HEK293T (cell line): ENCODE data around the gene NR3C2.

Source experiments
- CTCF ChIA-PET: fragments of 350-600 bp; formaldehyde crosslinking; extraction: SDS; loops from one replicate; lab custom pipeline; 2021; ENCODE audit warnings: antibody characterized with exemption, inconsistent platforms; lab: Yijun Ruan, JAX
- POLR2A ChIA-PET: fragments of 350-600 bp; formaldehyde crosslinking; extraction: SDS; loops from one replicate; lab custom pipeline; 2020; ENCODE audit warnings: antibody characterized with exemption, inconsistent platforms; lab: Yijun Ruan, JAX
- DNase-seq: peaks from one replicate; pipeline ENCODE4 v3.0.0; 2012; ENCODE audit warnings: mixed read lengths; ENCODE audit errors: extremely low spot score
- ARNT ChIP-seq: fragments of 450-650 bp; IDR thresholded peaks from 2 replicates; pipeline ENCODE4 v1.6.1; 2017; ENCODE audit warnings: mild to moderate bottlenecking
- BHLHE40 ChIP-seq: fragments of 450-650 bp; IDR thresholded peaks from 2 replicates; pipeline ENCODE4 v1.6.1; 2016; ENCODE audit warnings: mild to moderate bottlenecking, moderate library complexity, borderline replicate concordance
- CTBP1 ChIP-seq: fragments of 450-650 bp; IDR thresholded peaks from 2 replicates; pipeline ENCODE4 v1.6.1; 2016; ENCODE audit warnings: borderline replicate concordance
- ELF4 ChIP-seq: fragments of 450-650 bp; IDR thresholded peaks from 2 replicates; pipeline ENCODE4 v1.6.1; 2017; ENCODE audit warnings: antibody characterized with exemption
- FOXA1 ChIP-seq: fragments of 450-650 bp; IDR thresholded peaks from 2 replicates; pipeline ENCODE4 v1.6.1; 2016; ENCODE audit warnings: mild to moderate bottlenecking
- FOXK2 ChIP-seq: fragments of 450-650 bp; IDR thresholded peaks from 2 replicates; pipeline ENCODE4 v1.6.1; 2016; ENCODE audit warnings: mild to moderate bottlenecking
- FOXM1 ChIP-seq: fragments of 450-650 bp; IDR thresholded peaks from 2 replicates; pipeline ENCODE4 v1.6.1; 2017; ENCODE audit warnings: mild to moderate bottlenecking, borderline replicate concordance
- HDGF ChIP-seq: fragments of 450-650 bp; IDR thresholded peaks from 2 replicates; pipeline ENCODE4 v1.6.1; 2017; ENCODE audit warnings: antibody characterized with exemption, borderline replicate concordance
- L3MBTL2 ChIP-seq: fragments of 450-650 bp; conservative IDR thresholded peaks from 2 replicates; pipeline ENCODE4 v1.6.1; 2016; ENCODE audit warnings: mild to moderate bottlenecking
- LEF1 ChIP-seq: fragments of 450-650 bp; IDR thresholded peaks from 2 replicates; pipeline ENCODE4 v1.6.1; 2017; ENCODE audit warnings: mild to moderate bottlenecking, borderline replicate concordance
- NFRKB ChIP-seq: fragments of 450-650 bp; IDR thresholded peaks from 2 replicates; pipeline ENCODE4 v1.6.1; 2016; ENCODE audit warnings: mild to moderate bottlenecking, moderate library complexity
- SP1 ChIP-seq: fragments of 450-650 bp; IDR thresholded peaks from 2 replicates; pipeline ENCODE4 v1.6.1; 2017
- SUZ12 ChIP-seq: fragments of 450-650 bp; IDR thresholded peaks from 2 replicates; pipeline ENCODE4 v1.6.1; 2016; ENCODE audit warnings: mild to moderate bottlenecking
- TARDBP ChIP-seq: fragments of 450-650 bp; IDR thresholded peaks from 2 replicates; pipeline ENCODE4 v1.6.1; 2016
- ZNF384 ChIP-seq: fragments of 450-650 bp; IDR thresholded peaks from 2 replicates; pipeline ENCODE4 v1.6.1; 2016
- TF ChIP-seq, protein P1 (sequence below): fragments of 450-650 bp; IDR thresholded peaks from 2 replicates; pipeline ENCODE4 v1.6.1; 2016

Gene NR3C2

DNA sequence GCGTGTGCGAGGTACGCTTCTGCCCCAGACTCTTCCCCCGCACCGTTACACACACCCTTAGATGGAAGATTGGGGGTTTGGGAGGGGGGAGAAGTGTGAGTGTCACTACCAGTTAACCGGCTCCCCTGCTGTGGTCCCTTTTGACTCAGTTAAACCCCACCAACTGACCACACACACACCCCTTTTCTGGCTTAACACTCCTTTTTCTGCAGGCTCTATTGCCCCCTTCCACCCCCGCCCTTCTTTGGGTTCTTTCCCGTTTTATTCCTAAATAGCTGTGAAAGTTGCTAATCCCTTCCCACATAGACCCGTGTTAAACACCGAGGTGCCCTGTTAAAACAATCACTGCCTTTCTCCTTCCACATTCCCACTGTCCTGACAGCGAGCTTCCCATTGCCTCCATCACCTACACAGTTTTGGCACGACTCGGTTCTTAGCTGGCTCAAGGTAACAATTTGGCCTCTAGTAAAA is 3.7 kb upstream of the NR3C2 start:
- ChIA-PET POLR2A (interaction anchor here (0.7 kb wide), 1 partner anchor 476 kb away, joined by 3 read pairs; no protein-coding TSS in a partner anchor), CTCF (no interaction called here)

DNA sequence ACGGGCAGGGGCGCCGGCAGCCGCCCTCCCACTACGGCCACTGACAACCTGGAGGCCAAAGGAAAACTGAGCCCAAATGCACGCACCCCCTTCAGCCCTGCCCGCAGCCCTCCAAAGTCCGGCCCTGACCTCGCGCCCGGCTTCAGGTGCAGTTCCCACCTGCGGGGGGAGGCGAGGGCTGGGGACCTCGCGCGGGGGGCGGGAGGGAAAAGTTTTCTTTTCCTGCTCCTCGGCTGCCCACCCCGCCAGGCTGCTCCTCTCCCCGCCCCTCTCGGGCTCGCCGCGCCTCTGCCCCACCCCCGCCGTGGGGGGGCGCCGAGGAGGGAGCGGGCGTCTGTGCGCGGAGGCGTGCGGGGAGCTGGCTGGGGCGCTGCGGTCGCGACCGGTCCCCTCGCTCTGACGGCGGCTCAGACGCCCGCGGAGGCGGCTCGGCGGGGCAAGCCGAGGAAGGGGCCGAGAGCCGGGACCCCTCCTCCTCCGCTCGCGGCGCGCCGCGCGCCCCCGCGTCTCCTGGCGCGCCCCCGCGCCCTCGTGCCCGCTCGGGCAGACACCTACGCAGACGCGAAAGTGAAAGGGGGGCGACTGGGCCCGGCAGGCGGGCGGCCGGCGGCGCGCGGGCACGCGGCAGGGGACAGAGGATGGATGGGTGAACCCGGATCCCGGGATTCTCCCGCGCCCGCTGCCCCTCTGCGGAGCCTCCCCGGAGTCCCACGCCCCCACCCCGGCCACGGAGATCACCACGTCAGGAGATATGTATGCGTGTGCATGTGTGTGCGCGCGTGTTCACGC is 3.1 kb upstream of the NR3C2 start:
- 0 out of 2 replicates have a peak, but pooled peaks have one; percentile 35 for TF ChIP-seq ARNT
- no peak for TF ChIP-seq ZNF384
- no peak for TF ChIP-seq ELF4
- TF ChIP-seq FOXA1, result no peak
- peak; percentile 16; the same call in 1 of the 2 replicates for TF ChIP-seq L3MBTL2
- no peak for TF ChIP-seq BHLHE40
- TF ChIP-seq CTBP1, result no peak
- TF ChIP-seq LEF1, result no peak
- TF ChIP-seq SUZ12, result no peak
- no peak for TF ChIP-seq NFRKB
- no peak for TF ChIP-seq HDGF
- TF ChIP-seq FOXM1, result peak; percentile 60; the same call in 1 of the 2 replicates
- no peak for TF ChIP-seq TARDBP
- TF ChIP-seq, protein P1, sequence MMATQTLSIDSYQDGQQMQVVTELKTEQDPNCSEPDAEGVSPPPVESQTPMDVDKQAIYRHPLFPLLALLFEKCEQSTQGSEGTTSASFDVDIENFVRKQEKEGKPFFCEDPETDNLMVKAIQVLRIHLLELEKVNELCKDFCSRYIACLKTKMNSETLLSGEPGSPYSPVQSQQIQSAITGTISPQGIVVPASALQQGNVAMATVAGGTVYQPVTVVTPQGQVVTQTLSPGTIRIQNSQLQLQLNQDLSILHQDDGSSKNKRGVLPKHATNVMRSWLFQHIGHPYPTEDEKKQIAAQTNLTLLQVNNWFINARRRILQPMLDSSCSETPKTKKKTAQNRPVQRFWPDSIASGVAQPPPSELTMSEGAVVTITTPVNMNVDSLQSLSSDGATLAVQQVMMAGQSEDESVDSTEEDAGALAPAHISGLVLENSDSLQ, result no peak
- no peak for TF ChIP-seq FOXK2
- TF ChIP-seq SP1, result no peak
- POLR2A ChIA-PET, result no interaction called here
- CTCF ChIA-PET, result no interaction called here
- DNase-seq, result peak; percentile 60

More for the DNA sequence above, 3.7 kb upstream of the NR3C2 start:
- no peak for DNase-seq
- TF ChIP-seq, protein P1, result no peak
- no peak for TF ChIP-seq ELF4
- TF ChIP-seq ZNF384, result no peak
- TF ChIP-seq LEF1, result no peak
- TF ChIP-seq FOXK2, result no peak
- TF ChIP-seq NFRKB, result no peak
- no peak for TF ChIP-seq SUZ12
- no peak for TF ChIP-seq FOXM1
- TF ChIP-seq FOXA1, result no peak
- TF ChIP-seq CTBP1, result no peak
- no peak for TF ChIP-seq BHLHE40
- TF ChIP-seq ARNT, result no peak
- TF ChIP-seq TARDBP, result no peak
- no peak for TF ChIP-seq L3MBTL2
- TF ChIP-seq SP1, result no peak
- TF ChIP-seq HDGF, result no peak

DNA sequence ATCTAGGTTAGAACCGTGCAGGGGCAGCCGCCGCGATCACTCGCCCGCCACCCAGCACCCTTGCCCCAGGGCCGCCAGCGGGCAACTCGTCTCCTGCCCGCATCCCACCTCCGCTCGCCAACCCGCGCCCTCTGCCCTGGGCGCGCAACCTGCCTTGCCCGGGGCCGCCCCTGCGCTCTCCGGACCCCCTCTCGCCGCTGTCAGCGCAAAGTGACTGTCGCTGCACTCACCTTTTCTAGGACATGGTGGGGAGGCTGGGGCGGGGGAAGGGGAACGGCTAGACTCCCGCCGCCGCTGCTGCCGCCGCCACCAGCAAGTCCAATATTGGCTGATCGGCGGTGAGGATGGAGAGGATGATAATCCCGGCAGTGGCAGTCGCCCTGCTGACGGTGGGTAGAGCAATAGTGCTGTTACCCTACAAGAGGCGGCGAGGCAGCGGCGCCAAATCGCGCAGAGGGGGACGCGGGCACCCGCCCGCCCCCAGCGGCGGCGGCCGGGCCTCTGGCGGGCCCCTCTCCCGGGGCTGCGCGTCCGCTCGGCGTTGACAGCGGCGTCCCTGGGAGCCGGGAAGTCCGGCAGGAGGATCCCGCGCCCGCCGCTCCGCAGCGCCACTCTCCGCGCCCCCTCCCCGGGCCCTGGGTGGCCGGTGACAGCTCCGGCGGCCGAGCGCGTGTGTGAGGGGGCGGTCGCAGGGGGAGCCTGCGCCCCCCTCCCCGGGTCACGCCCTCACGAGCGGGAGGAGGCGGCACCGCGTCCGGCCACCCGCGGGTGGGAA is 2.3 kb upstream of the NR3C2 start:
- ChIA-PET CTCF (interaction anchor here (0.5 kb wide), 1 partner anchor 762 kb away, joined by 7 read pairs; no protein-coding TSS in a partner anchor), POLR2A (no interaction called here)
- TF ChIP-seq SP1 (no peak), LEF1 (no peak), HDGF (no peak)
- DNase-seq, result peak; percentile 28

DNA sequence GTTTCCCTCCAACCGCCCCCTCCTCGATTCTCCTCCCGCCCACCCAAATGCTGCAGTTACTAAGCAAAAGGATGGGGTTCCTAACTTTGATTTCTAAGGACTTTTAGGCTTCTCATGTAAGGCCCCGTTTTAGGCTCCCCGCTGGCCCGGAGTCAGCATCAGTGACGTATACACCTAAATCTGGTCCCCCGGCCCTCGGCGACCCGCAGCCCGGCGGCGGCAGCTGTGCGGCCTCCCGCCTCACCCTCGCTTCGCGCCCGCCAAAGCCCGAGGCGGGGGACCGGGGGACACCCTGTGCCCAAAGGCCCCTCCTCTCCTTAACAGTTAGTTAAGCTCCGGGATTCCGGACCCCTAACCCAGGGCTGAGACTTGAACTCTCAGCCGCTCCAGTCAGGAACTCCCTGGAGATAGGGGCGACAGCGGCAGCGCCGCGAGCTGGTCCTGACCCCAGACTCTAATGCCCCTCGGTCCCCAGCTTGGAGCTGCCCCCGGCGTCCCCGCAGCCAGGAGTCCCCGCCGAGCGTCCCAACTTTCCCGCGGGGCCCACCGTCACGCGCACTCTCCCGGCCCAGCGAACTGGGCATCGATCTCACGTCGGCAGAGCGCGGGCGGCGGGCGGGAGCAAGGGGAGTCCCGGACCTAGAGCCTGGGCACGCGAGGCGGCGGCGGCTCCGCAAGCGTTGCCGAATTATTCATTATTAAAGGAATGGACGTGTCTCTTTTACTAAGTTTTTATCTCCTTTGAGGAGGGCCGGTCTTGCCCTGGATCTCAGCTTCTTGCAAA is 1.5 kb upstream of the NR3C2 start:
- TF ChIP-seq L3MBTL2, result 0 out of 2 replicates have a peak, but pooled peaks have one; percentile 41
- TF ChIP-seq SUZ12, result no peak
- ChIA-PET POLR2A (interaction anchor here (2.3 kb wide), 1 partner anchor 181 kb away, joined by 4 read pairs; no protein-coding TSS in a partner anchor), CTCF (interaction anchor here (0.5 to 0.6 kb wide), 2 partner anchors 576 to 763 kb away, joined by 4 to 7 read pairs; no protein-coding TSS in a partner anchor)
- peak; percentile 9 for DNase-seq

DNA sequence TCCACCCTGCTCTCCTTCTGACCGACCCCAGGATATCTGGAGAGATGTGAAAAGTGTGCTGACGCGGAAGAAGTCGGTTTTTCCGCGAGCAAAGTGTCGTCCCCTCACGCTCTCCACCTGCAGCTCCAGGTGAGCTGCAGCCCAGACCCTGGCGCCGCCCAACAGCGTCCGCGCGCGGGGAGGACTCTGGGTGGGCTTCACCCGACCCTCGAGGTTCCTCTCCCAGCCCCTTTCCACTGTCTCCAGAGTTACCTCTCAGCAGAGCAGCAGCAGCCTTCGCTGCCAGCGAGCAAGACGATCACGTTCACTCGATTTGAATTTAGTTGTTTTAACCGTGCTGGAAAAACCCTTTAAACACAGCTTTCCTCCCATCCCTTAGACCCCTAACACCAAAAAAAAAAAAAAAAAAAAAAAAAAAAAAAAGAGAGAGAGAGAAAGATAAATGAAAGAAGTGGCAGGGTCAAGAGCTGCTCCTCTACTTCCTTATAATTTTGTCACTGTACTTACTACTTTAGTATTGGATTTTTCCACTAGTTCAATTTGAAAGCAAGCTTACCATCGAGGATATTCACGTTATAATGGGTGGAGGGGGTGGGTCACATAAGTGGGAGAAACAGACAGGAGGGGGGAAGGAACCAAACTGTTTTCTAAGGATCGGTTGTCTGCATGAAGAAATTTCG is 758 bp upstream of the NR3C2 start:
- ChIA-PET CTCF (no interaction called here), POLR2A (interaction anchor here (0.8 to 2.3 kb wide), 8 partner anchors 30 to 399 kb away, joined by 3 to 10 read pairs (median 4); no protein-coding TSS in a partner anchor)
- TF ChIP-seq CTBP1 (no peak), FOXA1 (no peak), L3MBTL2 (no peak; the same call in 1 of the 2 replicates), HDGF (no peak), LEF1 (no peak), TARDBP (no peak), FOXM1 (no peak)
- TF ChIP-seq, protein P1, result no peak
- peak; percentile 8 for DNase-seq
